ENCODE measurements around the gene NMBR.
A peak's percentile ranks its signal among the peaks of the same experiment; 100 is the strongest.
"Not testable (repeated sequence)": the region's sequence is repeated elsewhere in the genome, so short reads cannot be mapped to it uniquely, and the experiment has no call there.

The NMBR gene

DNA sequence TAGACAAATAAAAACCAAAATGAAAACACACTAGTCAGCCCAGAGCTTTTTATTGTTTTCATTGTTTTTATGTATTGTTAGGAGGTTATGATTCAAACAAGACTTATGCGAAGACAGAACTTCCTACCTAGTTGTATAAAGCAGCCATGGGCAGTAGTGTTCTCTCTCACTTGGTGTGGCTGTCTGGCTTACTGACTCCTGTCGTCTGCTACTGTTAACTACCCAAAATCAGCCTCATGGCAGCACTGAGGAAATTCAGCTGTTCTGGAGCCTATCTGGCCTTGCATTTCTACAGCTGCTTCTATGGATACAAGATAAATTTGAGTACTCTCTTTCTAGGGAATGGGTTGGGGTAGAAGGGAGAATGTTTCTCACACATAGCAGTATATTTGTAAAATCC is 20.6 kb upstream of the NMBR start:
- peaks cover 23% of the 10 kb centered on the region for H3K36me3 Mint-ChIP-seq
- H3K27ac Mint-ChIP-seq, result no peak overlapping the region
- no peaks in the 10 kb centered on the region for H3K9me3 Mint-ChIP-seq
- H3K4me3 Mint-ChIP-seq, result no peak overlapping the region
- ATAC-seq, result no peak
- no peaks in the 10 kb centered on the region for H3K27me3 Mint-ChIP-seq
- peaks cover 19% of the 10 kb centered on the region for H3K4me1 Mint-ChIP-seq

DNA sequence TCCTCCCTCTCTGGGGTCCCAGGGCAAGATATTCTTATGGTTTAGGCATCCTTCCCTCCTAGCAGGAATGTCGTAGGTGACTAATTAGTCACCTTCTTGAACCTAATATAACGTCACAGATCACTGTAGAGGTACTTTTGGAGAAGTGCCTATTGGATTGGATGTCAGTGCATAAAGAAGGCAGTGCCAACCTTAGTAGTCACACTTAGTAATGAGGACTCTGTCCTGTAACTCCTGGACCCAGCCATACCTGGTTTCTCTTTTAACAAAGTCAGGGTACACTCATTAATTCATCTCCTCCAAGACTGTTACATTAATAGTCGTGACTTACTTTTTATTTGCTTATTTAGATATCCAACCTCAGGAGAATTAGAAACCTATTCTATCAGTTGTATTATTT is 20.1 kb upstream of the NMBR start:
- no peak overlapping the region for H3K4me3 Mint-ChIP-seq

DNA sequence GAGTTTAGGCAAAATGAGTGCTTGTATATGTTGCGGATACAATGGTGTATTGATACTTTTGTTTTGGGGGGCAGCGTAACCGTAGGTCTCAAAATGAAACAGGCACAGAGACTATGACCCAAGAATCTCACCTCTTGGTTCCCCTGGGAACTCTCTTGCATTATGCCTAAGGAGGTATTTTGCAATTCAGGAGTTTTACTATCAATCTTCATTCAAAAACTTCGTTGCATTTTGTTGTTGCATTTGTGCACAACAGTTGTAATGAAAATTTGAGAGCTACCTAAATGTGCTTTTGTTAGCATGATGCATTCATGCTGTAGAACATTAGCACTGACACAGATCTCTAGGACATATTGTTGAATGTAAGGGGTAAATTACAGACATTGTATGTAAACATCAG is 18.3 kb upstream of the NMBR start:
- H3K4me1 Mint-ChIP-seq, result peaks cover 29% of the 10 kb centered on the region
- H3K27me3 Mint-ChIP-seq, result no peaks in the 10 kb centered on the region
- H3K4me3 Mint-ChIP-seq, result no peak overlapping the region
- peaks cover 17% of the 10 kb centered on the region for H3K36me3 Mint-ChIP-seq
- ATAC-seq, result no peak
- no peaks in the 10 kb centered on the region for H3K9me3 Mint-ChIP-seq
- no peak overlapping the region for H3K27ac Mint-ChIP-seq

More for the DNA sequence above, 20.1 kb upstream of the NMBR start:
- Mint-ChIP-seq H3K27me3 (no peaks in the 10 kb centered on the region), H3K4me1 (peaks cover 23% of the 10 kb centered on the region), H3K36me3 (peaks cover 20% of the 10 kb centered on the region), H3K27ac (no peak overlapping the region), H3K9me3 (no peaks in the 10 kb centered on the region)
- no peak for ATAC-seq

DNA sequence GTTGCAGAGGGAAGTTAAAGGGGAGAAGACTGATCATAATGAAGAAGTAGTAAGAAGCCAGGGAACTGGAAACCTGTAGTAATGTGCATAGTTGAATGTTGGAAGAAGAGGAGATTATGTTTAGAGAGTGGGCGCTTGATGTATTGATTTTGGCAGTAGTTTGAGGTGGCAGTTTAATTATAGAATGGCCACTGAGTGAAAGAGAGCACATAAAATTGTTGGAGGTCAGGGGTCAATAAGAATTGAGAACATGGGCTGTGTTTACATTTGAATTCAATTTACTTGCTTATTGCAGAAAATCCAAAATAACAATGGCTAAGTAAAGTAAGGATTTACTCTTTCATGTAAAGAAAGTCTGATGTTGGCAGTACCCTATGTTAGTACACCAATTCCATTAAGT is 15.9 kb upstream of the NMBR start:
- Mint-ChIP-seq H3K27me3 (no peaks in the 10 kb centered on the region), H3K9me3 (no peaks in the 10 kb centered on the region), H3K36me3 (peaks cover 22% of the 10 kb centered on the region), H3K4me3 (no peak overlapping the region), H3K4me1 (peaks cover 42% of the 10 kb centered on the region), H3K27ac (no peak overlapping the region)
- ATAC-seq, result no peak

DNA sequence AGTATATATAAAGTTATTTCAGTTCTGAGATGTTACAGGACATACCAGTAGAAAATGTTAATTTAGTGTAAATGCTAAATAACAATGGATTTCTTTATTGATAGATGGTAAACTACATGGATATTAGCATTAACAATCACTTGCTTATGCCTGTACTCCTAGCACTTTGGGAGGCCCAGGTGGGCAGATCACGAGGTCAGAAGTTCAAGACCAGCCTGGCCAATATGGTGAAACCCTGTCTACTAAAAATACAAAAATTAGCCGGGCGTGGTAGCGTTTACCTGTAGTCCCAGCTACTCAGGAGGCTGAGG is 9.8 kb upstream of the NMBR start:
- not testable (repeated sequence) for H3K27me3 Mint-ChIP-seq, ATAC-seq, H3K27ac Mint-ChIP-seq, H3K4me3 Mint-ChIP-seq, H3K9me3 Mint-ChIP-seq
- Mint-ChIP-seq H3K4me1 (peaks cover 52% of the 10 kb centered on the region), H3K36me3 (peaks cover 13% of the 10 kb centered on the region)

DNA sequence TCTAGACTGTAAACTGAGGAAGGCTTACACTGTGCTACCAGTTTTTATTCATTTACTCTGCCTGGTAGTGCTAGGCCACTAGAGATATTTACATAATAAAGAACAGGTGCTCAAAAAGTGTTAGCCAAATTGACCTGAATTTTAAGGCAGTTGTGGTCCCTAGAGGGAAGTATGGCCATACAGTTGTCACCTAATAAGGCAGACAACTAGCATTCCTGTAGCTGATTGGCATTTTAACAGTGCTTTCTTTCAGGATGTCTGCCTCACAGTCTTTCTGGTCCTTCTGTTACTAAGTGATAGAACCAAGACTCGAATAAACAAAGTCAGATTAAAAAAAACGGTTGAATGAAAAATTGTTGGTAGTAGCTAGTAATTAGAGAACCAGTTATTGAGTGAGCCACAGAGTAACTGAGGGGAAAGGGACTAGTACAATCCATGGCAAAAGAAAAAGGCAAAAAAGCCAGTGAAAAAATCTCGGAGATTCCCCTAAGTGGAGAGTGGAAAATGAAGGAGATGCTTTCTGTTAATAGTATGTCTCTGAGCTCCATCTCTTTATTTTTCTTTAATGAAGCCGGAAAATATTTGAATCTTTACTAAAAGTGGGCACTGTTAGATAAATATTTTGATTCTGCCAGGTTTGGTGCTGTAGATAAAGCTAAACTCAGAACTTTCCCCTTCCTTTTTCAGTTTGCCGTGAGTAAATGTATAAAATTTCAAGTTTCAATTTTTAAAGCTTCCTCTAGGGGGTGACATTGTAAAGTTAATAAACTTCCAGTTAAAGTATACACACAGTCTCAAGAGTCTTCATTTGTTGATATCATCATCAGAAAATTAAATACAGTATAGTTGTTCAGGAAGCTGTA is 9.2 kb upstream of the NMBR start:
- no peaks in the 10 kb centered on the region for H3K9me3 Mint-ChIP-seq
- peak overlapping the region; percentile 34 for H3K27ac Mint-ChIP-seq
- peaks cover 14% of the 10 kb centered on the region for H3K36me3 Mint-ChIP-seq
- no peak for ATAC-seq
- peaks cover 54% of the 10 kb centered on the region for H3K4me1 Mint-ChIP-seq
- H3K27me3 Mint-ChIP-seq, result no peaks in the 10 kb centered on the region
- no peak overlapping the region for H3K4me3 Mint-ChIP-seq

GRCh38 chr6:142155091-142155490 is 8.2 kb upstream of the NMBR start:
- Mint-ChIP-seq H3K27me3 (no peaks in the 10 kb centered on the region), H3K4me3 (no peak overlapping the region), H3K36me3 (peaks cover 17% of the 10 kb centered on the region), H3K27ac (no peak overlapping the region), H3K4me1 (peaks cover 57% of the 10 kb centered on the region), H3K9me3 (no peaks in the 10 kb centered on the region)
- ATAC-seq, result no peak

GRCh38 chr6:142154336-142154735 is 7.4 kb upstream of the NMBR start:
- Mint-ChIP-seq H3K4me3 (no peak overlapping the region), H3K4me1 (peaks cover 59% of the 10 kb centered on the region), H3K27me3 (no peaks in the 10 kb centered on the region), H3K36me3 (peaks cover 13% of the 10 kb centered on the region), H3K27ac (no peak overlapping the region), H3K9me3 (no peaks in the 10 kb centered on the region)
- no peak for ATAC-seq

DNA sequence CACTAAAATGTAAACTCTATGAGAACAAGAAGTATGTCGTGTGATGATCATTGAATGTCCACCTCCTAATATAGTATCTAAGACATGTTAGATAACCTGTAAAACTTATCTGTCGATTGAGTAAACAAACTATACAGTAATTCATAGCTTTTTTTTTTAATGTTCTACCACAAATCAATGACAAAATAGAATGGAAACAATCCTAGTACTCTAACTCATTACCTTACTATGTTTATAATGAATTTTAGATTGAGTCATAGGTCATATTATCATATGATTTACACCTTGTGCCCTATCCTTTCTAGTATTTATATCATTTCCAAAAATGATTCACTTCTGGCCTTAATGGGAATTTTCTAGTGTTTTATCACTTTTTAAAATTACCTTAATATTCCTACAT is 6.3 kb upstream of the NMBR start:
- no peaks in the 10 kb centered on the region for H3K9me3 Mint-ChIP-seq
- peaks cover 64% of the 10 kb centered on the region for H3K4me1 Mint-ChIP-seq
- H3K4me3 Mint-ChIP-seq, result no peak overlapping the region
- no peaks in the 10 kb centered on the region for H3K27me3 Mint-ChIP-seq
- no peak overlapping the region for H3K27ac Mint-ChIP-seq
- H3K36me3 Mint-ChIP-seq, result peaks cover 13% of the 10 kb centered on the region
- no peak for ATAC-seq

GRCh38 chr6:142152746-142153145 is 5.8 kb upstream of the NMBR start:
- no peak overlapping the region for H3K27ac Mint-ChIP-seq
- no peaks in the 10 kb centered on the region for H3K9me3 Mint-ChIP-seq
- H3K27me3 Mint-ChIP-seq, result no peaks in the 10 kb centered on the region
- H3K4me3 Mint-ChIP-seq, result no peak overlapping the region
- ATAC-seq, result no peak
- H3K36me3 Mint-ChIP-seq, result peaks cover 13% of the 10 kb centered on the region
- H3K4me1 Mint-ChIP-seq, result peaks cover 69% of the 10 kb centered on the region

- H3K36me3 Mint-ChIP-seq, H3K27ac Mint-ChIP-seq, H3K9me3 Mint-ChIP-seq, H3K27me3 Mint-ChIP-seq, ATAC-seq, H3K4me3 Mint-ChIP-seq: not testable (repeated sequence)
- H3K4me1 Mint-ChIP-seq, result peaks cover 11% of the 10 kb centered on the region
Measured at GRCh38 chr6:142141531-142141930, 5.4 kb downstream of the NMBR start.

DNA sequence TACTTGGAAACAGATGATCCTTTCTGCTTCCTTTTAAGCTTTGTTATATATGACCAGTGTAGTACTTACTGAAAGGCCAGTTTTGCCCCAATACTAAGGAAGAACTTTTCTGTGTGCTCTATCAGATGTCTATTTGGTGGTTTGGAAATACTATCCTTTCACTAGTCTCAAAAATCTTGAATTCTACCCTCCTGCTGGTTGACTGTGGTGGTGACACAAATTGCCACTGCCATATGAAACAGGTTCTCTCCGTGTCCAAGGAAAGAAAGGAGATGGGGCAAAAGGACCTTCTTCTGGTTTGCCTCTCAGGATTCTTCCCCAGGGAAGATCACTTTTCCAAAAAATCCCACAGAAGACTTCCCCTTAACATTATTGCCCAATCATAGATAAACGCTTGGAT is 8.0 kb downstream of the NMBR start:
- Mint-ChIP-seq H3K36me3 (no peaks in the 10 kb centered on the region), H3K27ac (no peak overlapping the region), H3K4me3 (no peak overlapping the region), H3K9me3 (no peaks in the 10 kb centered on the region), H3K4me1 (no peaks in the 10 kb centered on the region), H3K27me3 (no peaks in the 10 kb centered on the region)
- ATAC-seq, result no peak

- no peak within 1 kb of the TSS for H3K27ac Mint-ChIP-seq
- H3K4me1 Mint-ChIP-seq, result no peaks in the 10 kb centered on the region
- no peaks in the 10 kb centered on the region for H3K36me3 Mint-ChIP-seq
Measured at GRCh38 chr6:142132625-142133024, 14.3 kb downstream of the NMBR start, which contains the start of gene GJE1. TSS of gene GJE1 (plus strand) at chr6:142132925. CDS start at chr6:142133159, 234 bp downstream.

DNA sequence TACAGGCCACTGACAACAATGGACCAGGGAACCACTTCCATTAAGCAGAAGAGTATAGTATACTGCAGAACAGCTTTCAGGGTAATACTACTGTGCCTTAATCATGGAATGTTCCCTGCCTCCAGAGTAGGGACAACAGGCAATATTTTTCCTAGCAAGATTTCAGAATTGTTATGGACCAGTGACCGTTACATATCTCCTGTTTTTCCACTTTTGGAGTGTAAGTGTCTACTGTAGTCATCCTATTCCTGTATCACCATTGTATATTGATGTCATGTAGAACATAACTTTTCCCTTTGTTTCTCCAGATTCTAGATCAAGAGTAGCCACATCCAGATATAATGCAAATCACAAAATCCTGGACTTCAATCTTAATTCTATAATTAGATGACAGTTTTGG is 16.1 kb downstream of the NMBR start:
- no peak for ATAC-seq
- Mint-ChIP-seq H3K27me3 (peaks cover 33% of the 10 kb centered on the region), H3K27ac (no peak overlapping the region), H3K4me1 (no peaks in the 10 kb centered on the region), H3K4me3 (no peak overlapping the region), H3K9me3 (no peaks in the 10 kb centered on the region), H3K36me3 (no peaks in the 10 kb centered on the region)

More at GRCh38 chr6:142132625-142133024, 14.3 kb downstream of the NMBR start, which contains the start of gene GJE1:
- no peak for ATAC-seq
- Mint-ChIP-seq H3K27me3 (peaks cover 33% of the 10 kb centered on the region), H3K4me3 (no peak within 1 kb of the TSS), H3K9me3 (no peaks in the 10 kb centered on the region)

DNA sequence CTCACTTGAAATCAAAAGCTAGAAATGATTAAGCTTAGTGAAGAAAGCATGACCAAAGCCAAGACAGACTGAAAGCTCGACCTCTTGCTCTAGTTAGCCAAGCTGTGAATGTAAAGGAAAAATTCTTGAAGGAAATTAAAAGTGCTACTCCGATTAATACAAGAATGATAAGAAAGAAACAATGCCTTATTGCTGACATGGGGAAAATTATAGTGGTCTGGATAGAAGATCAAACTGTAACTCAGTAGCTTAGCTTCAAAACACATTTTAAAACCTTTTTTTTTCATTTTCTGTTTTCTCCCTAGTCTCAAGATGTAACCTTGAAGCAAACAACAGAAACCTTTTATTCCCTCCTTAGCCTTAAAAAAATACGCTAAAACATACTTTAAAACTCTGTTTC is 25.6 kb downstream of the NMBR start:
- H3K27ac Mint-ChIP-seq, result no peak overlapping the region
- no peak for ATAC-seq
- no peaks in the 10 kb centered on the region for H3K36me3 Mint-ChIP-seq
- peaks cover 8% of the 10 kb centered on the region for H3K27me3 Mint-ChIP-seq
- H3K4me3 Mint-ChIP-seq, result no peak overlapping the region
- H3K9me3 Mint-ChIP-seq, result no peaks in the 10 kb centered on the region
- H3K4me1 Mint-ChIP-seq, result no peaks in the 10 kb centered on the region

DNA sequence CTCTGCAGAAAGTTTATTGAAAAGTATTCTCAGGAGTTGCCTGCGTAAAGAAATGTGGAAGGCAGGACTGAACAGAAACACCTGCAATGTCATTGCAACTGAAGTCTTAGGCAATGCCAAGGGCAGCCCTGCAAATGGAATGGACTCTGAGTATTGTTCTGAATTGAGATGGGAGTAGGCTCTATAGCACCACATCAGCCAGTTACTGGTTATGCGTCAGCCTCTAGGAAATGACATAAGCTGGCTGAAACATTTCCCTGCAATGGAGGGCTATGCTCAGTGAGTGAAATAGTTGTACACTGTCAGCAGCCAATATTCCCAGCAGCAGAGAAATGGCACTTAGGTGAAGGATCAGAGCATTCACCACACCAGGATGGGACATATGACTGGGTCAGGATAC is 28.0 kb downstream of the NMBR start:
- no peak for ATAC-seq
- Mint-ChIP-seq H3K4me1 (no peaks in the 10 kb centered on the region), H3K27ac (no peak overlapping the region)

More for the DNA sequence above, 28.0 kb downstream of the NMBR start:
- Mint-ChIP-seq H3K9me3 (no peaks in the 10 kb centered on the region), H3K36me3 (no peaks in the 10 kb centered on the region), H3K27me3 (peaks cover 8% of the 10 kb centered on the region), H3K4me3 (no peak overlapping the region)

Measured in stimulated activated memory B cell treated with anti-CD40 and anti-IgM and Interleukin-4, amounts not matched to agents 10 μg/mL and 1 μg/mL and 100 μg/mL, for 72 hours (primary cell).